ENCODE results near the gene SFT2D2. TPM values are rescaled to one million over a fixed set of nuclear protein-coding genes. Genes with fewer than 3 reads are reported as not detected.

Gene SFT2D2
- polyA plus RNA-seq, 1 donor, result 15.3 TPM

- WGBS (ENCODE audit: insufficient coverage, low lambda C conversion rate), result no CpG with 5 or more reads among the region's 3 CpGs
- DNase-seq, result peak; percentile 90 to 96
Measured at GRCh38 chr1:168301664-168302320, 76.0 kb downstream of the SFT2D2 start.

More at GRCh38 chr1:168301664-168302320, 76.0 kb downstream of the SFT2D2 start:
- Histone ChIP-seq H3K27ac (ENCODE audit: low read length) (peak overlapping the region; percentile 78), H3K9me3 (ENCODE audit: control insufficient read depth, low read depth, low read length) (no peaks in the 10 kb centered on the region), H3K4me3 (ENCODE audit: low read length) (no peak overlapping the region), H3K4me1 (ENCODE audit: control insufficient read depth, insufficient read depth, low read length) (peaks cover 19% of the 10 kb centered on the region), H3K27me3 (ENCODE audit: control insufficient read depth, insufficient read depth, low read length) (no peaks in the 10 kb centered on the region), H3K36me3 (ENCODE audit: control insufficient read depth, insufficient read depth, low read length) (no peaks in the 10 kb centered on the region)

Other genes with a start within 250 kb of the SFT2D2 start
- 7.7 TPM for gene GPR161, start 89.1 kb upstream of the SFT2D2 start, polyA plus RNA-seq
- gene TIPRL, start 47.0 kb upstream of the SFT2D2 start, polyA plus RNA-seq, result 35.3 TPM
- 2.3 TPM for gene TBX19, start 54.9 kb downstream of the SFT2D2 start, polyA plus RNA-seq